ENCODE results near the gene RABL3.
"Not testable (repeated sequence)": the region's sequence is repeated elsewhere in the genome, so short reads cannot be mapped to it uniquely, and the experiment has no call there.

Gene RABL3

DNA sequence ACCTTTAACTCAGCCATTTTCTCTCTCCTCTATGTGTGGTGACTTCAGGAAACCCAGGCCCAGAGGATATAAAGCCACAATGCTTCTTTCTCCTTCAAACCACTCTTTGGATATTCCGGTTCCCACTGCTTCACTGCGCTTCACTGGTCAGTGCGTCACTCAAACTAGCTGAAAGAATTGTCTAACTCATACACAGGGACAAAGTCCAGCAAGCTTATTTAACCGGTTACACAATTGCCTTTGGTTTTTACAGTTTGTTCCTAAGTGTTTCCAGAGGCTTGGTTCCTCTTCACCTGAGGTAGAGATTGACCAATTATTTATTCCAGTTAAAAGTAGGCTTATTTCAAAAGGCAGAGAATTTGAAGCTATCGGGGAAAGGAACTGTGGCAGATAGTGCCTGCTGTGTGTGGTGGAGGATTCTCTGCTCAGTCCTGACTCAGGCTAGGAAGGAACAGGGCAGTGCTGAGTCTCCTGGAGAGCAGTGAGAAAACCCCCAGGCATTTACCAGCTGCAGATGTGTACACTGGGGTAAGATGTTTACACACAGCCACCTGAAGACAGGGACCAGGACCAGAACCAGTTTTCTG is 60.1 kb downstream of the RABL3 start, which contains the start of gene HGD:
Gene HGD, minus strand, starts transcription at position 145 of the 587 bp plus-strand sequence. Its CDS starts 128 bp downstream, at position 17.
- ATAC-seq = no peak

DNA sequence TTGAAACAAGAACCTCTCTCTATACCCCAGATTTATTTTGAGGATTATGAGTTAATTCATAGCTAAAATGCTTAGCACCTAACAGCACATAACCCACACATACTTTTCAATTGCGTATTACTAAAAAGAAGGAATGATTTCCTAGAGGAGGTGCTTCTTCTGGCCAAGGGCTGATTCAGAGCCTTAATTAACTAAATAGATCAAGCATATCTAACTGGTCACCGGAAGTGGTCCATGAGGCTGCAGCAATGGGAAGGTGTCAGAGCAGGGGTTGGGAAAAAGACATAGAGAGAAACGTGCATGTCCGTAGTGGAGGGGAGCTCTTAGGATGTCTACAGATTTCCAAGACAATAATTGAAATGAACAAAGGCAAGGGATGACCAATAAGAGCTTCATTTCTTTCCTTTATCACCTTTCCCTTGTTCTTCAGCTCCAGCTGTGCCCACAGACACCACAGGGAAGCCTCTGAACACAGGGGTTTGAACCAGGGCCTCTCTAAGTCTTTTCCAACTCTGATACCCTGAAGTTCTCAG is 60.7 kb downstream of the RABL3 start:
- ATAC-seq = no peak

DNA sequence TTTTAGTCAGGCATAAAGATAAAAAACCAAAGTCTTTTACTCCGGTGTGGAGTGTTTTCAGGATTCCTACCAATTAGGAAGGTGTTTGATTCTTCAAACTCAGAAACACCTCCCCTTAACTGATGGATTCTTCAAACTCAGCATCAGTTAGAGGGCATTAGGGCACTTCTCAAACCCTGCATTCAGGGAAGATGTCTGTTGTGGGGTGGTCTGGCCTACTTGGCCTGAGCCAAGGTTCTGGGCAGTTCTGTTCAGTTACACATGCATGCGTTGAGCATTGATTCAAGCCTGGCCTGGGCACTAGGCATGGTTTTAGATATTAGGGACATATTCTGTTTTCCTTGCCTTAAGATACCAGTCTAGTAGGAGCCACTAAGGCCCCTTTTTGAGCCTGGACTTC is 61.3 kb downstream of the RABL3 start:
- no peak for ATAC-seq

DNA sequence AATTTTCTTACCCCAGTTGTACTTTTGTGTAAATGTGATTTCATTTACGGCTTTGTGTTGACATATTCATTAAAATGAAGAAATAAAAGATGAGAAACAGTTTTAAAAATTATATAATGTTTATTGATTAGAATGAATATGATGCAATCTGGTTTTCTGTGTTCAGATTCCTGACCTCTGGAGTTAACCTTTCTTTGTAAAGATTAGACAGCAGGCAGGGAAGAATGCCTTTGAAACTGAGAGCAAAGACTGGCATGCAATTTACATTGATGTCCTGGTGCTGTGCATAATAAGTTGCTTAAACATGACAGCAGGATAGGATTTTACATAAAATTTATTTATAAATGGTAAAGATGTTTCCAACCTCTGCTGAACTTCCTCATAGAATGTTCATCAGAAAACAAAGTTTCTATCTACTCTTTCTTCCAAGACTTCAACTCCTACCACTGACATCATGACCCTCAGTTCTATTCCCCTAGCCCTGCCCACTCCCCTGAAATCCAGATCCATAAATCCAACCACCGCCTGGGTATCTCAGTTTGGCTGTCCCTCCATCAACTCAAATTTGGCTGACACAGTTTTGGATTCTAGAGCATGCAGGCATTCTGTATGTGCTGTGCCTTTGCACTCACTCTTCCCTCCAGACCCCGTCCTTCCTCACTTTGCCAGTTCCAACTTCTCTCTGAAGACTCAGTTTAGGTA is 62.0 kb downstream of the RABL3 start:
- ATAC-seq = no peak

DNA sequence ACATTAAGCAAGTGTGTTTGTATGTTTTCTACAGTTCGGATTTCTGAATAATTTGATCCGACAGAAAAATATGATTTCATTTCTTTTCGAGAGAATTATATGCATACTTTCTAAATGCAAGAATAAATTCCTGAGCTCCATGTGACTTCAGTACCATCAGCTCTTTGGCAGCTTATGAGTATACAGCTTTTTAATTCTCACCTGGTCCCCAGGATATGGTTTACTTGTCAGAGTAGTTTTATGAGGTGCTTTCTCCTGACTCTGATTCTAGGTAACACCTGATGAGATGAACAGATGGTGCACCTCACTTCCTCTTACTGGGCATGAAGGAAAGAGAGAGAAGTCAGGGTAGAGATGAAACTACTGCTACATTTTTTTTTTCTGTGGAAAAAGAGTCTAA is 63.3 kb downstream of the RABL3 start:
- no peak for ATAC-seq

DNA sequence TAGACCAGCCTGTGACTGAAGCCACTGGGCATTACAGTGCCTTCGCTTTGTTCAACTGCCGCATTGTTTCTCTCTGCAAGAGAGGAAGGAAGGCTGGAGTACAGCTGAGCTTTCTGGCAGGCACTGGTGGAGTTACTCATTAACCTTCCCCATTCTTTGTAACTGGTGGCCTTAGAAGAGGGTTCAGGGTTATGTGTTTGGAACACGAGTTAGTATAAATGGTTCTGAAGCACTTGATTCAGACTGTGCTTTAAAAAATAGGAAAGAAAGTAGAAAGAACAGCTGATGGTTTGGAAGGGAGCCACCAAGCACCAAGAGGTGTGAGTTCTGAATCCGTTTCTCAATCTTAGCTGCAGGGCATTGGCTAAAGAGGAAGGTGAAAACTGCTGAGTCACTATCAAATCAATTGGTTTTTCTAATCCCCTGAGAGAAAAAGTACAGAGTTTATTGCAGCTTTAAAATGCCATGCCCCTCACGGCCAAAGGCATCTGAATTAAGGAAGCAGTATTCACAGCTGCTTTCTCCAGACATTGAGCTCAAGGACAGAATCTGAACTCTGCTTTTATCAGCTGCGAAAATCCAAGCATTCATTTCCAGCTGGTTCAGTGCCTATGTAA is 63.9 kb downstream of the RABL3 start:
- no peak for ATAC-seq

DNA sequence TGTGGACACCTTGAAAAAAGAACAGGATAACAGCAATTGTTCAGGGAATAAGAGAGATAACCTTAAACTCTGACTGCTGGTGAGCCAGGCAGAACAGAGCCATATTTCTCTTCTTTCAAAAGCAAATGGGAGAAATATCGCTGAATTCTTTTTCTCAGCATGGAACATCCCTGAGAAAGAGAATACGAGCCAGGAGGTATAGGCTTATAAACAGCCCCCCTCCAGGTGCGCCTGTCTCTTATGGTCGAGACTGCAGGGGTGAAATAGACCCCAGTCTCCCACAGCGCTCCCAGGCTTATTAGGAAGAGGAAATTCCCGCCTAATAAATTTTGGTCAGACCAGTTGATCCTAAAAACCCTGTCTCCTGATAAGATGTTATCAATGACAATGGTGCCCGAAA is 65.1 kb downstream of the RABL3 start:
- not testable (repeated sequence) for ATAC-seq

DNA sequence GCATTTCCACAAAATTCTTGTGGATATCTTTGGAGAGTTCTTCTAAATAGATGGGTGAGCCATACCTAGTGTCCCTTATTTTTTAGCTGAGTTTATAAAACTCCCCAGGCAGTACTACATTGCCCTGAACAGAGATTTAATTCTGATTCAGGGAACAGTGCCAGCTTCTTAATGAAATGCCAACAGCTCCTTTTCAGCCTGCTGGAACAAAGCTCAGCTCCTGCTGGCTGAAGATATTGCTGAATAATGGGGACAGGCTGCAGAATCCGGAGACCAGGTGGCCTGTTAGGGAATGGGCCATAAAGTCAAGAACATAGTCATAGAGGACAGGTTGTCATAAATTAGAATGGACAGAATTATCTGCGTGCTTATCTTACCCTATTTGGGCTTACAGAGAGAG is 69.2 kb downstream of the RABL3 start:
- ATAC-seq = no peak

DNA sequence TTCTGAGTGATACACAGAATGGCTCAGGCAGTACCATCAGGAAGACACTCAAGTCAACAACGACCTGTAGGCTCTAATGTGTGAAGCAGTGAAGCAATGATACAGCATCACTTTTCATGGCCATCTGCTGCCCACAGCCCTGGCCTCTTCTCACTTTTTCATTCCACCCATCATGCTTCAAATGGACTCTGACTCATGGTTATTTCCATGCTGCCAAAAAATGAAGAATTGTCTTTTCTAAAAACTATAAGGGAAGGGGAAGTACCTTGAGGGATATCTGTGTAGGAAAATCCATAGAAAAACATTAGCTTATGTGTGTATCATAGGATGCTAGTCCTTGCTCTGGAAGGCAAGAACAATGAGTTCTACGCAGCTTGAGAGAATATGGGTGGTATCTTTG is 71.7 kb downstream of the RABL3 start:
- ATAC-seq = no peak

DNA sequence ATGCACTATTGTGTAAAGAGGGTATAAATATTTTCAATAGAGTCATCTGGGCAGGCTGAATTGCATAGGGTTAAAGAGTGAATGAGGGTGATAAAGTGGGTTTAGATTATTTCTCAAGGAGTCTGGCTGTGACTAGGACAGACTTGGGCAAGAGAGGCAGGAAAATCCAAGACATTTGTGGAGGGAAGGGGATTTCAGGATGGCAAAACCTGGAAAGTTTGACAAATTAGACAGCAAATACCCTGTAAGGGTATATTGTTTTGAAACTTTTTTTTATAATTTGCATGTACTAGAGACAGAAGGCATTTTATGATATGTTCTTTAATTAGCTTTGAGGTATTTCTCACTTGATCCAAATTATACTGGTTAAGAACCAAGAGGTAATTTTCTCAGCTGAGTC is 77.4 kb downstream of the RABL3 start:
- no peak for ATAC-seq

DNA sequence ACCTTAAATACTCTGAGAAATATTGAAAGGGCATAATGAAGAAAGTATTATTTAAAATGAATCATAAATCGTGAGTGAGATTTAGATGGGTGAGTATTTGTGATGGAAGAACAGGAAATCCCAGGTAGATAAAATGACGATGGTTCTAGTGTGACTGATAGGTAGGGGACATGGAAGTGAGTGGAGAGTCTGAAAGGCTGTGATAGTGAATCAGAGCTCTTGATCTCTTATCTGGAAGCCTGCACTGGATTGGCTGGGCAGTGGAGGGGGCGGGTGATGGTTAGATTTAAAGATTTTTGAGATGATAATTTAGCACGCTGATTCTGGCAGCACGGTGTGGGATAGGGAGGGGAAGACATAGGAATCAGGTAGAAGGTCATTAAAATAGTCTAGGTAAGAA is 80.4 kb downstream of the RABL3 start:
- ATAC-seq = no peak

DNA sequence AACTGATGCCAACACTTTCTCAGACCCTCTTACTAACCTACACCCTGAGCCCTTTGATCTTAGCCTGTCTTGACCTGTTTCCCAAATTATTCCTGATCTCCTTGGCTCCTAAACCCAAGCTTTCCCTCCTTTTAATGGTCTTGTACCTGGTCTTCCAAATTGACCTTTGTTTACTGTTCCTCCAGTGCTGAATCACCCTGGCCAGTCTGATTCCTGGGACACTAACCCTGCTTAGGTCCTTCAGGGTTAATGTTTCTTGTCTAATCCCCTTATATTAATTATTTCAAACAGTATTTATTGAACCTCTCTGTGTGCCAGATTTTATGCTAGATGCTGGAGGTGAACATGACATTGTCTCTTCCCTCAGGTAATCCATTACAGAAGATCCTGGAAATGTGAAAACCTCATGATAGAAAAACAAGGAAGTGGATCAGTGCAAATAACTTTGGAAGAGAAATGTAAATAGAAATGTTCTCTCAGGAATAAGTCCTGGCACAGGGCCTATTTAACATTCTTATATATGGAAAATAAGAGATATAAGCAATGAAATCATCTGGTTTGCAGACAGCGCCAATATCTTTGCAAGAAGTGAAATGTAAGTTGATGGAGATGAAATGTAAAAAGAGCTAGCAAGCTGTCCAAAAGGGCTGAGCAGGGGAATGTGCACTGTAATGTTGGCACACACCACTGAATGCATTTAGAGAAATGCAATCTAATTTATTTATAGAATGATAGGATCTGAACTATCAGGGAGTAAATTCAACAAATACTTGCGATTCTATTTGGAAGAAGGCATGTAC is 81.0 kb downstream of the RABL3 start:
- ATAC-seq = no peak

DNA sequence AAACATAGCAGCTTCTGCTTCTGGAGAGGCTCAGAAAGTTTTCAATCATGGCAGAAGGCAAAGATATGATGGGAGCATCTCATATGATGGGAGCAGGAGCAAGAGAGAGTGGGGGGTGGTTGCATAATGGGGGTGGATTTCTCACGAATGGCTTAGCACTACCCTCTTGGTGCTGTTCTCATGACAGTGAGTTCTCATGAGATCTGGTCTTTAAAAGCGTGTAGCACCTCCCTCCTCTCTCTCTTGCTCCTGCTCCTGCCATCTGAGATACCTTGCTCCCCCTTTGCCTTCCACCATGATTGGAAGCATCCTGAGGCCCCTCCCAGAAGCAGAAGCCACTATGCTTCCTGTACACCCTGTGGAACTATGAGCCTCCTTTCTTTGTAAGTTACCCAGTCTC is 82.5 kb downstream of the RABL3 start:
- ATAC-seq = no peak

DNA sequence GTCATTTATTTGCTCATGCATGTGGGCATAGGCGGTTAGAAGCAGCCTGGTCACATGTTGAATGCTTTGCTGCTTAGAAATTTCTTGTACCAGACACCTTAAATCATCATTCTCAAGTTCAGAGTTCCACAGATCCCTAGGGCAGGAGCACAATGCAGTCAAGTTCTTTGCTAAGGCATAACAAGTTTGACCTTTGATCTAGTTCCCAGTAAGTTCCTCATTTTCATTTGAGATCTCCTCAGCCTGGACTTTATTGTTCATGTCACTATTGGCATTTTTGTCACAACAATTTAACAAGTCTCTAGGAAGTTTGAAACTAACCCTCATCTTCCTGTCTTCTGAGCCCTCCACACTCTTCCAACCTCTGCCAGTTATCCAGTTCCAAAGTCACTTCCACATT is 83.0 kb downstream of the RABL3 start:
- no peak for ATAC-seq

DNA sequence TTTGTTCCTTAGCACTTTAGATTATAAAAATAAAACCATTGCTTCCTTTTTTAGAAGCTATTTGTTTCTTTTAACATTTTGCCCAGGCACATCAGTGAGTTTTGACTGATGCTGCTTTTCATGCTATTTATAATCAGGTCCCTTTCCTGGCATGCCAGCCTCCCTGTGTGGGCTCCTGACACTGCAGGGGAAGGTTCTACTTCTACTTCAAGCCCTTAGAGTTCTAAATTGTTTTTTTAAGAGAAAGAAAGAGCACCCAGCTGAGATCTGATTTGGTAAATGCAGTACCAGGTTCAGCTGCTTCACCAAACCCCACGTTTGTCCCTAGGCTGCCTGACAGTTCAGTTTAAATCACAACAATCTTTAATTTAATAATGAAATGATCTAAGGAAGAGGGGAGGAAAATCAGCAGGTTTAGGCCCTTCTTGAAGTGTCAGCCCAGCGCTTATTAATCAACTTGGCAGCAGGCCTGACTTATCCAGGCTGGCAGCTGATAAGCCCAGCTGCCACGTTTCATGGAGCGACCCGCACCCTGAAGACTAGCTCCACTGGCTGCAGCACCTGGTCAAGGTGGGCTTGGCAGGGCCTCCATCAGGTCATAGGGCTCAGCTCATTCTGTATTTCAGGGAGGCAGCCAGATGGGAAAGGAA is 89.3 kb downstream of the RABL3 start:
- ATAC-seq = no peak

DNA sequence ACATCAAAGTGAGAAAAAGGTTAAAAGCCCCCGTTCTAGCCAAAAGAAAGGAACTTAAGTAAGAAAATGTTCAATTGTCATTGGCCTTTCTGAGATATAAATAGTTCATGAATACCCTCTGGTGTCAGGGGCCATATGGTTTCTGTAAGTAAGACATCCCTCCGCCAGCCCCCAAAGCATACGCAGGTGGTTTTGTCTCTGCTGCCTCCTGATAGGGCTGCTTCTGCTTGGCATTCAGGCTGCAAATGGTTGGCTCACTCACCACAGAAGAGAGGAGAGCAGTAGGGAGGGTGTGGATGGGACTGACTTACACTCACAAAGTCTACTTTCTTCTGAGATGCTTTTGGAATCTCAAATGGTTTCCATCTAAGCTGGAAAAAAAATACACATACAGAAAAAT is 90.0 kb downstream of the RABL3 start:
- no peak for ATAC-seq

DNA sequence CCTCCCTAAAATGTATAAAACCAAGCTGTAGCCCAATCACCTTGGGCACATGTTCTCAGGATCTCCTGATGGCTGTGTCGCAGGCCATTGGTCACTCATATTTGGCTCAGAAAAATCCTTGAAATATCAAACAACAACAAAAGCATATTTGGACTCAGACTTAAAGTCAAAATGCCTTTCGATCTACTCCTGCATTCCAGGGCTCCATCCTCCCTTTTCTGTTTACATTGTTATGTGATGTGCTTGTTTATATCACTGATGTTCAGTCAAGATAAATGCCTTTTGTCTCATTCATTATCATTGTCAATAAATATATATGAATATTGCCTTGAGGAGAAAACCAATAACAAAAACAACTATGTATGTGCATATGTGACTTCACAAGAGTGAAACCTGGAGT is 92.0 kb downstream of the RABL3 start:
- no peak for ATAC-seq

DNA sequence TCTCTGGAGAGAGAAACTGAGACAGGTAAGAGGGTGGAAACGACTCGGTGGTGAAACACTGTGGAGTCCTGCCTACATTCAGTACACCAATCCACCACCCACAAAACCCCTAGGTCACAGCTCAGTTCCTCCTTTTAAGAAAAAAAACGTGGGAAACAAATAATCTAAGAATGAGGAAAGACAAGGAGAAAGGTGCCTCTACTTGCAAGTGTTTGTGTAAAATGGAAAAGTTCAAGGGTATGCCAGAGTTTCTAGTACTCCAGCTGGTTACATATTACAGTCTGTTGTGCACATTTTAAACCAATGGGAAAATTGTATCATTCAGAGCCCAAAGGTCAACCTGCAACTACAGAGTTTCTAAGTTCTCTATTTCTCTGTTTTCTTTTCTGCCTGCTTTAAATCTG is 92.5 kb downstream of the RABL3 start:
- ATAC-seq = no peak

DNA sequence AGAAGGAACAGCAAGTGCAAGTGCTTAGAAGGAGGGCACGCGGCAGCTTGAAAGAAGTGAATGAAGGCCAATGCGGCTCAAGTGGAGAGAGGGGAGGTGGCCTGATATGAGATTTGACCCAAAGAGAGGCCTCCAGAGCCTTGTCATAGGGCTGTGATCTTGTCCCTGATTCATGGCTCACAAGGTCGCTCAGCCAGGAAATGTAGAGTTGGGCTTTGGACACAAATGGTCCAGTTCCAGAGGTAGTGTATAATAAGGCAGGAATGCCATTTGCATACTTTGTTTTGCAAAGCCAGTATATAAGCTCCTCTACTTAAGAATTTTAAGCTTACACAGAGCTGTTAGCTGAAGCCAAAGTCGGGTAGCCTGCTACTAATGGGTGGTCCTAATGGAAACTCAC is 94.0 kb downstream of the RABL3 start:
- ATAC-seq = no peak

DNA sequence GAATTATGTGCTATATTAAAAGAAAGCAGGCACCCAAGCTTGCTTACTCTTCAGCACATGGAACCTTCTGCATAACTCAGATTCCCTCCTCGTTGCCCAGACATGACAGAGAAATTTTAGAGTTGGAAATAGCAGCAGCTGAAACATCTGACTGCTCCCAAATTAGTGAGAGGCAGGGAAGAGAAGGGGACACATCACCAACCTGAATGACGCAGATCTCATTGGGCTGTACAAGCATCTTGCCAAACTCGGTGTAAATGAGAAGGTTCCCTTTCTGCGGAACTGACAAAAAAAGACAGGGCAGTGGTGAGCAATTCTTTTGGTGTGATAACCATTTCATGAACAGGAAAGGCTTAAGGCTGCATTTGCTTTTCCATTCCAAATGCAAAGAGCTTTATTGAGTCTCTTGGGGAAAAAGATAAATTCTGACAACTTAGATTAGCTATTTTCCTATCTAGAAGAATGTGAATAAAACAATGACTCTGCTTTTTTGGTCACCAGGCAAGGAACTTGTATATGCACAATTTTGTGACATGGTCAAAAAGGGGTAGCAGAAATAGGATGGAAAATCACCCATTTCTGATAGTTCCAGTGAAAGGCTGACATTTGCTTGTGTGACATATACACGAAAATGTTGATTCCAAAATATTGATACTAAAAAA is 95.4 kb downstream of the RABL3 start:
- ATAC-seq = no peak

DNA sequence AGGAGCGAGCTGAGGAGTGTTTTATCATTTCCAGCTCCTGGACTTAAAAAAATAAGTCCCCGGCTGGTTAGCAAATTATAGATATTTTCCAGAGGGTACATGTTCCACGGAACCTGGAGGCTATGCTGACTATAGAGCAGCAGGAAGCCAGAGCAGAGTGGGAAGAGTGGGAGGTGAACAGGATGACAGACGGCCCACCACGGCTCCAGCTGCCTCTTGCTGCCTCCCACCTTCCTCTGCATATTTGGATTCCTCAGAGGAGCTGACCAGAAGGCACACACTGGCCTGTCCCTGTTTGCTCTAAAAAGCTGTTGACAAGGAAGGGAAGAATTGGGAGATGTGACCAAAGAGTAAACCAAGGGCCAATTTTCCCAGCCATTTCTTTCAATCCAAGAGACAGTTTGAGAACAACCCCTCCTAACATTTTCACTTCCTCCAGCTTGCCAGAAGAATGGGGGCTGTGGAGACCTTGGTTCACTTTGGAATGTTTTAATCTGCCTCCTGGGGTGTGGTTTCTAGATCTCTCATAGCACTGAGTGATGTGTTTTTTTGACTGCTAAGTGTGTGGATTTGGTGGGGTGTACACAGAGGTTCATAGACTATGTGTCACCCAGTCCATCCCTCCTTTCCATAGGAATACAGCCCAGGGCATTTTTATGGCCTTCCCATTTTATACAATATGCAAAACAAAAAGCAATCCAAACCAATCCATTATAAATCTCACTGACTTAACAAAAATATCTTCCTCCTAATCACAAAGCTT is 97.1 kb downstream of the RABL3 start:
- no peak for ATAC-seq
